ENCODE data around the gene AHSG. TPM values are rescaled to one million over a fixed set of nuclear protein-coding genes. Genes with fewer than 3 reads are reported as not detected.
A peak's percentile ranks its signal among the peaks of the same experiment; 100 is the strongest.

Gene AHSG
- total RNA-seq, 4 donors from 2014 or later: not detected

- H3K27ac ChIP-seq: peak overlapping the region; percentile 30 to 96 (median 74)
- ATAC-seq: no peak
- no peaks in the 10 kb centered on the region for H3K27me3 ChIP-seq
- H3K36me3 ChIP-seq: peaks cover 3 to 26% of the 10 kb centered on the region in 2 donors
- no peaks in the 10 kb centered on the region for H3K9me3 ChIP-seq
- H3K4me3 ChIP-seq: peak overlapping the region; percentile 35 to 95
- peaks cover 0 to 63% (median 18%) of the 10 kb centered on the region in 3 donors for H3K4me1 ChIP-seq
- no peak for TF ChIP-seq EP300 (IDR thresholded peaks at IDR 0.05)
- no peak for TF ChIP-seq POLR2A (IDR thresholded peaks at IDR 0.05)
- TF ChIP-seq CTCF (IDR thresholded peaks at IDR 0.05): no peak
- TF ChIP-seq POLR2AphosphoS5 (IDR thresholded peaks at IDR 0.05): no peak
- WGBS, 2 donors (ENCODE audit: low coverage in 1 of 2): 5% methylated on average over 6 to 7 of the region's 7 CpGs
Measured at GRCh38 chr3:186569779-186570095, 43.1 kb upstream of the AHSG start.

- 0 to 5% methylated on average over 8 to 17 of the region's 59 CpGs for WGBS, 2 donors (ENCODE audit: low coverage in 1 of 2)
- H3K36me3 ChIP-seq: peaks cover 3 to 32% of the 10 kb centered on the region in 2 donors
- TF ChIP-seq POLR2AphosphoS5 (IDR thresholded peaks at IDR 0.05) (peak; percentile 75), CTCF (IDR thresholded peaks at IDR 0.05) (no peak), POLR2A (IDR thresholded peaks at IDR 0.05) (peak; percentile 83 to 86), EP300 (IDR thresholded peaks at IDR 0.05) (no peak)
- ATAC-seq: peak; percentile 95
- no peaks in the 10 kb centered on the region for H3K27me3 ChIP-seq
- H3K4me1 ChIP-seq: peaks cover 0 to 59% (median 18%) of the 10 kb centered on the region in 3 donors
- H3K4me3 ChIP-seq: peak within 1 kb of the TSS; percentile 84 to 95
- no peaks in the 10 kb centered on the region for H3K9me3 ChIP-seq
- peak within 1 kb of the TSS; percentile 87 to 96 (median 94) for H3K27ac ChIP-seq
Measured at GRCh38 chr3:186570096-186570940, 42.5 kb upstream of the AHSG start, which contains the start of gene DNAJB11. Gene DNAJB11 (plus strand): TSS chr3:186570720. CDS start chr3:186570898, 178 bp downstream.

- WGBS, 2 donors (ENCODE audit: low coverage in 1 of 2): 14% methylated on average over 14 of the region's 21 CpGs
- TF ChIP-seq POLR2AphosphoS5 (IDR thresholded peaks at IDR 0.05) (no peak), EP300 (IDR thresholded peaks at IDR 0.05) (no peak), POLR2A (IDR thresholded peaks at IDR 0.05) (no peak), CTCF (IDR thresholded peaks at IDR 0.05) (no peak)
- Histone ChIP-seq H3K4me3 (peak overlapping the region; percentile 84 to 95), H3K4me1 (peaks cover 0 to 51% (median 17%) of the 10 kb centered on the region in 3 donors), H3K27ac (peak overlapping the region; percentile 87 to 96 (median 94)), H3K9me3 (no peaks in the 10 kb centered on the region), H3K36me3 (peaks cover 3 to 40% of the 10 kb centered on the region in 2 donors), H3K27me3 (no peaks in the 10 kb centered on the region)
- ATAC-seq: no peak
Measured at GRCh38 chr3:186570941-186571643, 41.8 kb upstream of the AHSG start.

GRCh38 chr3:186571644-186572013 lies 41.2 kb upstream of the AHSG start:
- peak overlapping the region in 1 of 2 donors; percentile 95 for H3K4me3 ChIP-seq
- H3K4me1 ChIP-seq: peaks cover 0 to 45% (median 14%) of the 10 kb centered on the region in 3 donors
- no peaks in the 10 kb centered on the region for H3K27me3 ChIP-seq
- no peaks in the 10 kb centered on the region for H3K9me3 ChIP-seq
- peaks cover 3 to 45% of the 10 kb centered on the region in 2 donors for H3K36me3 ChIP-seq
- H3K27ac ChIP-seq: peak overlapping the region in 1 of 4 donors; percentile 96
- WGBS, 2 donors (ENCODE audit: low coverage in 1 of 2): 71 to 74% methylated on average over 2 of the region's 2 CpGs
- ATAC-seq: no peak
- TF ChIP-seq EP300 (IDR thresholded peaks at IDR 0.05) (no peak), CTCF (IDR thresholded peaks at IDR 0.05) (no peak), POLR2A (IDR thresholded peaks at IDR 0.05) (no peak)
